Measurements from ENCODE around the gene KCNJ2.

DNA sequence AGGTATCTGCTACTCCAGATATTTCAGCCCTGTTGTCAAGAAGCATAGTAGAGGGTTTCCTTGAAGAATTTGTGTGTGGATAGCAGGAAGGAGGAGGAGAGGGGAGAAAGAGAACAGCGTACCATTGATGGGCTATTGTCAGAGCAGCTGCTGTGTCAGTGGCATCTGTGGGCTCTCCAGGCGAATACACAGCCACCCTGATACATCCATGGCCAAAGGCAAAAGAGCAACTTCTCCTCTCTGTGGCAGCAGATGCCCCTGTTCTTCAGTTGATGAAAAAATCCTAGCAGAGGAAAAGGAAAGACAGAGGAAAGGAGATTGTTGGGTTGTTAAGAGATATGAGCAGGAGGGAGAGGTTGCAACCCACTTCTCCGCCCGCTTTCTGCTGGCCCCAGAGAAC lies 12.2 kb upstream of the KCNJ2 start:
- no peak for TF ChIP-seq POLR2A (IDR thresholded peaks at IDR 0.05; ENCODE audit: low read depth, low read length)
- no peak for TF ChIP-seq TAF1 (IDR thresholded peaks at IDR 0.05; ENCODE audit: low read depth, low read length)
